H9 (cell line): Measurements from ENCODE around the gene SLC1A7. TPM values are rescaled to one million over a fixed set of nuclear protein-coding genes. Genes with fewer than 3 reads are reported as not detected.

Experiments used
- DNase-seq: peaks from one replicate; pipeline ENCODE4 v3.0.0-alpha.2; 2017
- H2AFZ ChIP-seq: one replicate; pipeline ENCODE4 v1.6.1; 2013; ENCODE audit warnings: mild to moderate bottlenecking, low read length, control low read depth, moderate library complexity
- H2AK5ac ChIP-seq: 2 replicates; pipeline ENCODE4 v1.6.1; 2013; ENCODE audit warnings: low read length, control low read depth, mixed read lengths; ENCODE audit not compliant: insufficient read length
- H2BK120ac ChIP-seq: one replicate; pipeline ENCODE4 v1.6.1; 2013; ENCODE audit warnings: low read depth, mild to moderate bottlenecking, low read length, control low read depth, inconsistent platforms; ENCODE audit not compliant: poor library complexity, severe bottlenecking
- H2BK12ac ChIP-seq: 2 replicates; pipeline ENCODE4 v1.6.1; 2013; ENCODE audit warnings: low read length, control low read depth, mixed read lengths, low read depth; ENCODE audit not compliant: insufficient read length
- H2BK15ac ChIP-seq: 2 replicates; pipeline ENCODE4 v1.6.1; 2013; ENCODE audit warnings: low read depth, low read length, control low read depth
- H2BK20ac ChIP-seq: one replicate; pipeline ENCODE4 v1.6.1; 2013; ENCODE audit warnings: low read depth, mild to moderate bottlenecking, low read length, control low read depth, inconsistent platforms; ENCODE audit not compliant: poor library complexity, severe bottlenecking
- H2BK5ac ChIP-seq: 2 replicates; pipeline ENCODE4 v1.6.1; 2013; ENCODE audit warnings: low read length, control low read depth, mixed read lengths; ENCODE audit not compliant: insufficient read length
- H3K14ac ChIP-seq: 2 replicates; pipeline ENCODE4 v1.6.1; 2013; ENCODE audit warnings: low read length, control low read depth; ENCODE audit not compliant: insufficient read depth
- H3K18ac ChIP-seq: 2 replicates; pipeline ENCODE4 v1.6.1; 2013; ENCODE audit warnings: low read depth, mild to moderate bottlenecking, mixed read lengths, low read length, control low read depth; ENCODE audit not compliant: insufficient read length
- H3K23ac ChIP-seq: 2 replicates; pipeline ENCODE4 v1.6.1; 2013; ENCODE audit warnings: low read length, control low read depth, mixed read lengths, low read depth; ENCODE audit not compliant: insufficient read length
- H3K23me2 ChIP-seq: 2 replicates; pipeline ENCODE4 v1.6.1; 2013; ENCODE audit warnings: low read depth, mild to moderate bottlenecking, mixed read lengths, low read length, control low read depth; ENCODE audit not compliant: insufficient read length, poor library complexity, severe bottlenecking
- H3K27ac ChIP-seq: 2 replicates; pipeline ENCODE4 v1.5.1; 2013; ENCODE audit warnings: low read length, control low read depth, mixed read lengths, low read depth; ENCODE audit not compliant: insufficient read length
- H3K27me3 ChIP-seq: 2 replicates; pipeline ENCODE4 v1.6.1; 2013; ENCODE audit warnings: low read length, control low read depth, inconsistent platforms; ENCODE audit not compliant: insufficient read depth
- H3K4ac ChIP-seq: 2 replicates; pipeline ENCODE4 v1.6.1; 2013; ENCODE audit warnings: low read depth, mild to moderate bottlenecking, control low read depth, inconsistent platforms, low read length, moderate library complexity
- H3K4me1 ChIP-seq: 2 replicates; pipeline ENCODE4 v1.6.1; 2013; ENCODE audit warnings: low read length, control low read depth, inconsistent platforms; ENCODE audit not compliant: insufficient read depth
- H3K4me2 ChIP-seq: 2 replicates; pipeline ENCODE4 v1.6.1; 2013; ENCODE audit warnings: low read length, control low read depth, mixed read lengths; ENCODE audit not compliant: insufficient read length, insufficient read depth
- H3K56ac ChIP-seq: 2 replicates; pipeline ENCODE4 v1.6.1; 2013; ENCODE audit warnings: low read depth, mild to moderate bottlenecking, mixed read lengths, low read length, control low read depth; ENCODE audit not compliant: insufficient read length
- H3K79me1 ChIP-seq: 2 replicates; pipeline ENCODE4 v1.6.1; 2013; ENCODE audit warnings: low read depth, mild to moderate bottlenecking, moderate library complexity, low read length, control low read depth, inconsistent platforms; ENCODE audit not compliant: insufficient read depth, poor library complexity, severe bottlenecking
- H3K79me2 ChIP-seq: 2 replicates; pipeline ENCODE4 v1.6.1; 2013; ENCODE audit warnings: low read length, control low read depth, inconsistent platforms; ENCODE audit not compliant: insufficient read depth
- H3K9ac ChIP-seq: 2 replicates; pipeline ENCODE4 v1.6.1; 2013; ENCODE audit warnings: low read length, control low read depth, mixed read lengths; ENCODE audit not compliant: insufficient read length; ENCODE audit errors: extremely low read depth
- H3K9me3 ChIP-seq: one replicate; pipeline ENCODE4 v1.6.1; 2013; ENCODE audit warnings: low read depth, low read length, inconsistent platforms; ENCODE audit not compliant: control insufficient read depth
- H3T11ph ChIP-seq: one replicate; pipeline ENCODE4 v1.6.1; 2013; ENCODE audit warnings: mild to moderate bottlenecking, low read length, control low read depth, inconsistent platforms
- H4K20me1 ChIP-seq: one replicate; pipeline ENCODE4 v1.6.1; 2013; ENCODE audit not compliant: control insufficient read depth, insufficient read length, insufficient read depth
- H4K5ac ChIP-seq: 2 replicates; pipeline ENCODE4 v1.6.1; 2013; ENCODE audit warnings: low read depth, mild to moderate bottlenecking, mixed read lengths, low read length, control low read depth; ENCODE audit not compliant: insufficient read length
- H4K8ac ChIP-seq: replicated peaks from 2 replicates; pipeline ENCODE4 v1.6.1; 2013; ENCODE audit warnings: low read length, control low read depth, mixed read lengths, low read depth; ENCODE audit not compliant: insufficient read length
- H4K91ac ChIP-seq: 2 replicates; pipeline ENCODE4 v1.6.1; 2013; ENCODE audit warnings: low read depth, mild to moderate bottlenecking, moderate library complexity, mixed read lengths, low read length, control low read depth; ENCODE audit not compliant: insufficient read length
- H3K27ac Mint-ChIP-seq, 3 experiments: 2 replicates in 2 of 3; 3 replicates in 1 of 3; pipeline ENCODE4 v1.8.0; 2020 to 2021; ENCODE audit warnings: mixed read lengths in 3 of 3, mild to moderate bottlenecking in 1 of 3, moderate library complexity in 1 of 3
- H3K27me3 Mint-ChIP-seq: 2 replicates; pipeline ENCODE4 v1.8.0; 2021; ENCODE audit warnings: low read depth, mild to moderate bottlenecking, moderate library complexity, mixed read lengths
- H3K36me3 Mint-ChIP-seq, 3 experiments: 2 replicates in 2 of 3; 3 replicates in 1 of 3; pipeline ENCODE4 v1.8.0; 2020 to 2021; ENCODE audit warnings: low read depth in 3 of 3, mixed read lengths in 3 of 3; ENCODE audit not compliant: insufficient read depth in 1 of 3
- H3K4me1 Mint-ChIP-seq, 2 experiments: 2 replicates each; pipeline ENCODE4 v1.8.0; 2020; ENCODE audit warnings: mixed read lengths in 2 of 2
- H3K4me3 Mint-ChIP-seq, 2 experiments: 2 replicates in 1 of 2; 3 replicates in 1 of 2; pipeline ENCODE4 v1.8.0; 2020 to 2021; ENCODE audit warnings: mild to moderate bottlenecking in 2 of 2, mixed read lengths in 2 of 2, moderate library complexity in 1 of 2
- H3K9me3 Mint-ChIP-seq, 2 experiments: 2 replicates in 1 of 2; 3 replicates in 1 of 2; pipeline ENCODE4 v1.8.0; 2020; ENCODE audit warnings: mild to moderate bottlenecking in 2 of 2, mixed read lengths in 2 of 2, moderate library complexity in 1 of 2
- CTCF ChIP-seq: fragments of 200-600 bp; sonication (generic); conservative IDR thresholded peaks from 3 replicates; pipeline ENCODE4 v1.8.0; 2021; ENCODE audit warnings: antibody characterized with exemption, mild to moderate bottlenecking
- WGBS: extraction: QIAGEN DNeasy Blood & Tissue Kit; methylation state at CpG from one replicate; pipeline ENCODE4 v1.1.7; 2013; ENCODE audit warnings: missing lambda C conversion rate, low lambda C conversion rate, mixed read lengths; ENCODE audit not compliant: insufficient read length; ENCODE audit errors: extremely low coverage; 5-methylcytosine and 5-hydroxymethylcytosine counted together
- total RNA-seq: library from RNA; stranded (reverse); gene quantifications from 2 replicates; pipeline ENCODE4 v1.2.1, GENCODE V29; 2021

Gene SLC1A7
- total RNA-seq, 1 experiment from 2014 or later: not detected

GRCh38 chr1:53116933-53117600 is 25.4 kb downstream of the SLC1A7 start:
- Mint-ChIP-seq H3K4me3 (no peak overlapping the region; a peak in 1 of 5 replicates), H3K27ac (peak overlapping the region in 2 of 3 experiments; percentile 25 to 30; a peak in 3 of 7 replicates), H3K4me1 (peaks cover 42 to 67% of the 10 kb centered on the region in 2 experiments), H3K9me3 (peaks cover 4 to 7% of the 10 kb centered on the region in 2 experiments; a peak in 3 of 5 replicates), H3K27me3 (peaks cover 30% of the 10 kb centered on the region), H3K36me3 (no peaks in the 10 kb centered on the region)
- Histone ChIP-seq H2BK15ac (no peak overlapping the region), H4K5ac (no peak overlapping the region), H3K27me3 (no peaks in the 10 kb centered on the region), H4K20me1 (peaks cover 2% of the 10 kb centered on the region), H2AK5ac (no peak overlapping the region), H3K14ac (no peak overlapping the region), H3K4me1 (peaks cover 4% of the 10 kb centered on the region), H3K4ac (no peak overlapping the region), H4K8ac (no peak overlapping the region), H3K79me2 (no peaks in the 10 kb centered on the region), H4K91ac (no peak overlapping the region), H3K56ac (no peak overlapping the region), H2AFZ (no peak overlapping the region), H2BK20ac (no peak overlapping the region), H2BK5ac (no peak overlapping the region), H3K27ac (no peak overlapping the region), H3K23ac (no peak overlapping the region), H3K4me2 (no peak overlapping the region), H3K23me2 (no peaks in the 10 kb centered on the region), H3K9ac (no peak overlapping the region), H3K9me3 (no peaks in the 10 kb centered on the region), H3K79me1 (no peaks in the 10 kb centered on the region), H2BK120ac (no peak overlapping the region), H3T11ph (no peak overlapping the region), H2BK12ac (no peak overlapping the region), H3K18ac (no peak overlapping the region)
- no peak for DNase-seq
- WGBS: no CpG with 5 or more reads among the region's 11 CpGs
- TF ChIP-seq CTCF: no peak
